ENCODE data around the gene CLCN4. TPM values are rescaled to one million over a fixed set of nuclear protein-coding genes. Genes with fewer than 3 reads are reported as not detected.

The CLCN4 gene
- total RNA-seq, 1 experiment from 2014 or later: 4.3 TPM

- no peak overlapping the region for H3K4me3 ChIP-seq (ENCODE audit: insufficient read depth, low read depth, low read length)
- no peak for DNase-seq
- no peaks in the 10 kb centered on the region for H3K36me3 ChIP-seq (replicated peaks; ENCODE audit: control insufficient read depth, insufficient read depth, low read length)
- H3K27me3 ChIP-seq (ENCODE audit: control insufficient read depth, insufficient read depth, low read length): no peaks in the 10 kb centered on the region
Measured at GRCh38 chrX:10184411-10184810, 27.6 kb downstream of the CLCN4 start.

DNA sequence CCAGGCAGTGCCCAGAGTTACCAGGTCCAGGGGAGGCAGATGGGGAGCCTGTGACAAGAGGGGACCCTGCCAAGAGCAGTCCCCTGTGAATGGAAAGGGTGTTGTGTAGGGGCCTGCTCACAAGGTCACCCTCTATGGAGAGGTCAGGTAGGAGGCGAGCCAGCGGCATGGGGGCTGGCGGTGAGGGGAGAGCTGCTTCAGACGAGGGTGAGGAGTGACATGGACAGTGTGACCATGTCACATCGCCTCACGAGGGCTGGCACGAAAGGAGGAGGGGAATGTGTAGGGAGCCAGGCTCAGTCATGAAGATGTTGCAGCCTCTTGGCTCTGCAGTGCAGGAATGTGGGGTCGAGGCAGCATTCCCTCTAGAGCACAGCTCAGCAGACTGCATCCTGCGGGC lies 29.6 kb downstream of the CLCN4 start:
- Histone ChIP-seq H3K4me3 (ENCODE audit: insufficient read depth, low read depth, low read length) (no peak overlapping the region), H3K36me3 (replicated peaks; ENCODE audit: control insufficient read depth, insufficient read depth, low read length) (no peaks in the 10 kb centered on the region), H3K27me3 (ENCODE audit: control insufficient read depth, insufficient read depth, low read length) (no peaks in the 10 kb centered on the region)
- no peak for DNase-seq

DNA sequence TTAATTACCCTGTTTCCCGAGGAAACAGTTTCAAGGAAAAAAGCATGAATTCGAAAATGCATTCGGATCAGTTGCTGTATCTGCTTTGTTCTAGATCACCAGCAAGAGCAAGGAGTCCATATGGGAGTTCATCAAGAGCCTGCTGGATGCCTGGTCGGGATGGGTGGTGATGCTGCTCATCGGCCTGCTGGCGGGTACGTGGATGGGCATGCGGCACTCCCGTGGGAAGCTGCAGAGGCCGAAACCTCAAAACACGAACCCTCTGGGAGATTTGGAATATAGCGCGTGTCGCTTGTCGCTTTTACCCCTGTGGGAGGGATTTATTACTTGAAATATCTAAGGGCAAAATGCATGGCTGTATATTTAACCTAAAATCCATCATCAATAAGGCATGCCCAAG lies 30.6 kb downstream of the CLCN4 start:
- H3K36me3 ChIP-seq (replicated peaks; ENCODE audit: control insufficient read depth, insufficient read depth, low read length): no peaks in the 10 kb centered on the region
- H3K4me3 ChIP-seq (ENCODE audit: insufficient read depth, low read depth, low read length): no peak overlapping the region
- H3K27me3 ChIP-seq (ENCODE audit: control insufficient read depth, insufficient read depth, low read length): no peaks in the 10 kb centered on the region
- no peak for DNase-seq

GRCh38 chrX:10189317-10190268 lies 32.8 kb downstream of the CLCN4 start:
- Histone ChIP-seq H3K36me3 (replicated peaks; ENCODE audit: control insufficient read depth, insufficient read depth, low read length) (no peaks in the 10 kb centered on the region), H3K27me3 (ENCODE audit: control insufficient read depth, insufficient read depth, low read length) (no peaks in the 10 kb centered on the region), H3K4me3 (ENCODE audit: insufficient read depth, low read depth, low read length) (no peak overlapping the region)
- peak; percentile 80 for DNase-seq

GRCh38 chrX:10190367-10190766 lies 33.6 kb downstream of the CLCN4 start:
- no peaks in the 10 kb centered on the region for H3K27me3 ChIP-seq (ENCODE audit: control insufficient read depth, insufficient read depth, low read length)
- H3K36me3 ChIP-seq (replicated peaks; ENCODE audit: control insufficient read depth, insufficient read depth, low read length): no peaks in the 10 kb centered on the region
- DNase-seq: no peak
- H3K4me3 ChIP-seq (ENCODE audit: insufficient read depth, low read depth, low read length): no peak overlapping the region

DNA sequence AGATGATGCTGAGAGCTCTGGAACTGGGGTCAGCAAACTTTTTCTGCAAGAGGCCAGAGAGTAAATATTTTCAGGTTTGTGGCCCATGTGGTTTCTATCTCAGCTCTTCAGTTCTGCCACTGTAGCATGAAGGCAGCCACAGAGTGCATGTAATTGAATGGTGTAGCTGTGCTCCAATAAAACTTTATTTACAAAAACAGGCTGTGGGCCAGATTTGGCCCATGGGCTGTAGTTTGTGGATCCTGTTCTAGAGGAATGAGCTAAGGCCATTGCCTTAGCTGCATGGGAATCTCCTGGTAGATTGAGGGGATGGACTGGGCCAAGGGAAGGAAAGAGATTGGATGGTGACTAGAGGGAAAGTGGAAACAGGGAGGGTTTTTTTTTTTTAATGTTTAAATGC lies 36.8 kb downstream of the CLCN4 start:
- Histone ChIP-seq H3K27me3 (ENCODE audit: control insufficient read depth, insufficient read depth, low read length) (no peaks in the 10 kb centered on the region), H3K4me3 (ENCODE audit: insufficient read depth, low read depth, low read length) (no peak overlapping the region), H3K36me3 (replicated peaks; ENCODE audit: control insufficient read depth, insufficient read depth, low read length) (no peaks in the 10 kb centered on the region)
- DNase-seq: no peak

DNA sequence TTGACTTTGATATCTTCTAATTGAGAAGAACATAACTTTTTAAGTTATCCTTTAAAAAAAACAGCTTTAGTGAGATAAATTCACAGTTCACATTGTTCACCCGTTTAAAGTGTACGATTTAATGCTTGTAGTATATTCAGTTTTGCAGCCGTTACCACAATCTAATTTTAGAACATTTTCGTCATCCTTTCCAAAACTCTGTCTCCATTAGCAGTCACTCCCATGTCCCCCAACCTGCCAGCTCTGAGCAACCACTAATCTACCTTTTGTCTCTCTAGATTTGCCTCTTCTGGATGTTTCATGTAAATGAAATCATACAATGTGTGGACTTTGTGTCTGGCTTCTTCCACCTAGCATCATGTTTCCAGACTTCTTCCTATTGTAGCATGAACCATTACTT lies 38.6 kb downstream of the CLCN4 start:
- Histone ChIP-seq H3K36me3 (replicated peaks; ENCODE audit: control insufficient read depth, insufficient read depth, low read length) (no peaks in the 10 kb centered on the region), H3K27me3 (ENCODE audit: control insufficient read depth, insufficient read depth, low read length) (no peaks in the 10 kb centered on the region), H3K4me3 (ENCODE audit: insufficient read depth, low read depth, low read length) (no peak overlapping the region)
- DNase-seq: no peak

- Histone ChIP-seq H3K27me3 (ENCODE audit: control insufficient read depth, insufficient read depth, low read length) (no peaks in the 10 kb centered on the region), H3K36me3 (replicated peaks; ENCODE audit: control insufficient read depth, insufficient read depth, low read length) (no peaks in the 10 kb centered on the region), H3K4me3 (ENCODE audit: insufficient read depth, low read depth, low read length) (no peak overlapping the region)
- DNase-seq: no peak
Measured at GRCh38 chrX:10195947-10196346, 39.2 kb downstream of the CLCN4 start.

DNA sequence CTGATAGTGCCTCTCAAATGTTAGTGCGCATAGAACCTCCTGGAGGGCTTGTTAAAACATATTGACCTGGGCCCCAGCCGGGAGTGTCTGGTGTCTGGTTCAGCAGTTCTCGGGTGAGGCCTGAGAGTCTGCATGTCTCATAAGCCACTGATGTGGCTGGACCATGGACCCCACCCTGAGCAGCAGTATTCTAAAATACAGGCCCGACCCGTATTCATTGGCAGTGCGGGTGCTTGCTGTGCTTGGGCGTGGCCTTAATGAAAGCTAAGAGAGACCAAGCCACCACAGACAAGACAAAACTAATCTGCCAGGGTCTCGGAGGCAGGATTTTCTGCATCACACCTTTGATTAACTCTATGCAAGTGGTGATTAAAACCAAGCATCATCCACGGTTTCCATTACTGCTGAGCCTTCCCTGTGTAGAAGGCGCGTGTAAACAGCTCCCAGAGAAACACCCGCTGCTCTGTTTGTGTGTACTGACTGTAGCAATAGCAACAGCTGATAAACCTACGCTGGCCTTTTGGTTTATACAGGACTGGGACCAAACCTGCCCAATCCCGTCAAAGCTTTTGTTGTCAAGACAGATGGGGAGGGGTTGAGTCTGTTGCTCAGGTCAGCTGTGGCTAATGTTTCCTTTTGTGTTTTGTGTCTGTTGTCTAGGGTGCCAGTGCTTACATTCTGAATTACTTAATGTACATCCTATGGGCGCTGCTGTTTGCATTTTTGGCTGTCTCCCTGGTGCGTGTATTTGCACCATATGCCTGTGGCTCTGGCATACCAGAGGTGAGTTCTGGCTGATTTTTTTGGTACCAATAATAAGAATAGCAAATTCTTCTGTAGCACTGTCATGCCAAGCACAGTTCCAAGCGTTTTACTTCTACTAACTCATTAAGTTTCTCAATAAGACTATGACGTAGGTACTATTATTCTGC lies 40.8 kb downstream of the CLCN4 start:
- Histone ChIP-seq H3K4me3 (ENCODE audit: insufficient read depth, low read depth, low read length) (no peak overlapping the region), H3K36me3 (replicated peaks; ENCODE audit: control insufficient read depth, insufficient read depth, low read length) (no peaks in the 10 kb centered on the region), H3K27me3 (ENCODE audit: control insufficient read depth, insufficient read depth, low read length) (no peaks in the 10 kb centered on the region)
- DNase-seq: no peak

DNA sequence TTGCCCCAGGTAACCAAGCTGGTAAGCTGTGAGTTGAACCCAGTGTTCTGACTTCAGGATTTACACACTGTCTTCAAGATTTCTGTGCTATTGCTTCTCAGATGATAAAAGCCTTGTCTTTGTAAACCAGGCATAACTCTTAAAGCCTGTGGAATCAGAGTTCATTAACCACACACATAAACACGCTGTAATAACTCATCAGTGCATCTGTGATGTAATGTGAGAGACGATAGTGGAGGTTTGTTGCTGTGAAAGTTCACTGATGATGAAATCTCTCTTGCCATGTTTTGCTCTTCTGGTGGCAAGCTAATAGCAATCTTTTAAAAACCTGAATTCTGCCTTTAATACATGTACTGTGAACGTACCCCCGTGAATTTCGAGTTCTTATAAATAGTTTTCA lies 41.5 kb downstream of the CLCN4 start:
- DNase-seq: no peak
- no peak overlapping the region for H3K4me3 ChIP-seq (ENCODE audit: insufficient read depth, low read depth, low read length)

GRCh38 chrX:10199212-10199611 lies 42.4 kb downstream of the CLCN4 start:
- no peaks in the 10 kb centered on the region for H3K27me3 ChIP-seq (ENCODE audit: control insufficient read depth, insufficient read depth, low read length)
- H3K36me3 ChIP-seq (replicated peaks; ENCODE audit: control insufficient read depth, insufficient read depth, low read length): no peaks in the 10 kb centered on the region
- no peak overlapping the region for H3K4me3 ChIP-seq (ENCODE audit: insufficient read depth, low read depth, low read length)
- DNase-seq: no peak

More for the DNA sequence above, 41.5 kb downstream of the CLCN4 start:
- H3K27me3 ChIP-seq (ENCODE audit: control insufficient read depth, insufficient read depth, low read length): no peaks in the 10 kb centered on the region
- H3K36me3 ChIP-seq (replicated peaks; ENCODE audit: control insufficient read depth, insufficient read depth, low read length): no peaks in the 10 kb centered on the region

- Histone ChIP-seq H3K36me3 (replicated peaks; ENCODE audit: control insufficient read depth, insufficient read depth, low read length) (no peaks in the 10 kb centered on the region), H3K4me3 (ENCODE audit: insufficient read depth, low read depth, low read length) (no peak overlapping the region), H3K27me3 (ENCODE audit: control insufficient read depth, insufficient read depth, low read length) (no peaks in the 10 kb centered on the region)
- no peak for DNase-seq
Measured at GRCh38 chrX:10203617-10204016, 46.8 kb downstream of the CLCN4 start.

- DNase-seq: no peak
- Histone ChIP-seq H3K36me3 (replicated peaks; ENCODE audit: control insufficient read depth, insufficient read depth, low read length) (no peaks in the 10 kb centered on the region), H3K27me3 (ENCODE audit: control insufficient read depth, insufficient read depth, low read length) (no peaks in the 10 kb centered on the region), H3K4me3 (ENCODE audit: insufficient read depth, low read depth, low read length) (no peak overlapping the region)
Measured at GRCh38 chrX:10206317-10206716, 49.5 kb downstream of the CLCN4 start.

DNA sequence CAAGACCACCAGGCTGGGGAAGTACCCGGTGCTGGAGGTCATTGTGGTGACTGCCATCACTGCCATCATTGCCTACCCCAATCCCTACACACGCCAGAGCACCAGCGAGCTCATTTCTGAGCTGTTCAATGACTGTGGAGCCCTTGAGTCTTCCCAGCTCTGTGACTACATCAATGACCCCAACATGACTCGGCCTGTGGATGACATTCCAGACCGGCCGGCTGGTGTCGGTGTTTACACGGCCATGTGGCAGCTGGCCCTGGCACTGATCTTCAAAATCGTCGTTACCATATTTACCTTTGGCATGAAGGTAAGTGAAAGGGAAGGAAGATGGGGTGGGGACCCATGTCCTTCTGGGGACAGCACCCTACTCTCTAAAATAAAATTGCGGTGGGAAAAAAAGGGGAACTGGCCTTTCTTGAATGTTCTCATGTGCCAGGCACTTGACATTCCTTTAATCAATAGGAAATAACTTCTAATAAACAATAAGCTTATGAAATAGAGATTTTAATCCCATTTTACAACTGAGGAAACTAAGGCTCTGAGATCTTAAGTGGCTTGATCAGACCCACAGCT lies 51.6 kb downstream of the CLCN4 start:
- Histone ChIP-seq H3K4me3 (ENCODE audit: insufficient read depth, low read depth, low read length) (no peak overlapping the region), H3K36me3 (replicated peaks; ENCODE audit: control insufficient read depth, insufficient read depth, low read length) (no peaks in the 10 kb centered on the region), H3K27me3 (ENCODE audit: control insufficient read depth, insufficient read depth, low read length) (no peaks in the 10 kb centered on the region)
- DNase-seq: no peak

Measured in H7 (cell line).